ENCODE data around the gene CTNNBIP1.

Gene CTNNBIP1

DNA sequence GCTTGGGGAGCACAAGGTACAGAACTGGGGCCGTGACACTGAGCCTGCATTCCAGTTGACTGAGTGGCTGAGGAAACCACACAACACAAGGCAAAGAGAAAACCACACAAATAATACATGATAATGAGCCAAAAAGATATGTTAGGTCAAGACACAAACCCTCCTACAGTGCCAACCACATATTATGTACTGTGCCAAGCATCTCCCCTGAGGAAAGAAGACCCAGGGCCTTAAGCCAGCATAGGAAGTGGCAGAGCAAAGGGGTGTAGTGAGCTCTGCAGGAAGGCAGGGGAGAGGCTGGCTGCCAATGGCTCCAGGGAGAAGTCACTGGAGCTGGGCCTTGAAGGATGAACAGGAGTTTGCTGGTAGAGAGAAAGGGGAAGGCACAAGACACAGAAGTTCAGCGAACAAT is 28.2 kb downstream of the CTNNBIP1 start:
- TF ChIP-seq, protein P1, sequence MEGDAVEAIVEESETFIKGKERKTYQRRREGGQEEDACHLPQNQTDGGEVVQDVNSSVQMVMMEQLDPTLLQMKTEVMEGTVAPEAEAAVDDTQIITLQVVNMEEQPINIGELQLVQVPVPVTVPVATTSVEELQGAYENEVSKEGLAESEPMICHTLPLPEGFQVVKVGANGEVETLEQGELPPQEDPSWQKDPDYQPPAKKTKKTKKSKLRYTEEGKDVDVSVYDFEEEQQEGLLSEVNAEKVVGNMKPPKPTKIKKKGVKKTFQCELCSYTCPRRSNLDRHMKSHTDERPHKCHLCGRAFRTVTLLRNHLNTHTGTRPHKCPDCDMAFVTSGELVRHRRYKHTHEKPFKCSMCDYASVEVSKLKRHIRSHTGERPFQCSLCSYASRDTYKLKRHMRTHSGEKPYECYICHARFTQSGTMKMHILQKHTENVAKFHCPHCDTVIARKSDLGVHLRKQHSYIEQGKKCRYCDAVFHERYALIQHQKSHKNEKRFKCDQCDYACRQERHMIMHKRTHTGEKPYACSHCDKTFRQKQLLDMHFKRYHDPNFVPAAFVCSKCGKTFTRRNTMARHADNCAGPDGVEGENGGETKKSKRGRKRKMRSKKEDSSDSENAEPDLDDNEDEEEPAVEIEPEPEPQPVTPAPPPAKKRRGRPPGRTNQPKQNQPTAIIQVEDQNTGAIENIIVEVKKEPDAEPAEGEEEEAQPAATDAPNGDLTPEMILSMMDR (IDR thresholded peaks at IDR 0.05; ENCODE audit: control insufficient read depth, insufficient read depth, low read depth, low read length, missing control alignments): no peak
- H3K4me3 ChIP-seq (ENCODE audit: control insufficient read depth, low read depth, low read length): no peak overlapping the region
- DNase-seq (ENCODE audit: low read depth): no peak

DNA sequence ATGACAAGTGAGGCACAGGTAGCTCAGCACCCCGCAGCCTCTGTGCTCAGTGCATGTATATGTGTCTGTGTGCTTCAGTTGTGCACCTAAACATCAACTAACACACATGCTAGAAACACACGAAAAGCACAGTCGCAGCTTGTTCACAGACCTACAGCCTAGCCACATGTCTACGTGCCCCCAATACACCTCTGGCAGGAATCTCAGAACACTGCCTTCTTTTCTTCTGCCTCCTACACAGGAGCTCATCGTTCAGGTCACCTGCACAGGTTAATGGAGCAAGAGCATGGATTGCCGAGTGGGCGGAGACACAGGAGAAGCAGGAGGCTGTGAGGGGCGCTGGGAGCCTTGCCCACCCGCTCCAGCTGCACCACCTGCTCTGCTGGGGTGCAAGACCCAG is 31.7 kb downstream of the CTNNBIP1 start:
- H3K4me3 ChIP-seq (ENCODE audit: control insufficient read depth, low read depth, low read length): no peak overlapping the region
- DNase-seq (ENCODE audit: low read depth): no peak
- TF ChIP-seq, protein P1 (IDR thresholded peaks at IDR 0.05; ENCODE audit: control insufficient read depth, insufficient read depth, low read depth, low read length, missing control alignments): no peak

DNA sequence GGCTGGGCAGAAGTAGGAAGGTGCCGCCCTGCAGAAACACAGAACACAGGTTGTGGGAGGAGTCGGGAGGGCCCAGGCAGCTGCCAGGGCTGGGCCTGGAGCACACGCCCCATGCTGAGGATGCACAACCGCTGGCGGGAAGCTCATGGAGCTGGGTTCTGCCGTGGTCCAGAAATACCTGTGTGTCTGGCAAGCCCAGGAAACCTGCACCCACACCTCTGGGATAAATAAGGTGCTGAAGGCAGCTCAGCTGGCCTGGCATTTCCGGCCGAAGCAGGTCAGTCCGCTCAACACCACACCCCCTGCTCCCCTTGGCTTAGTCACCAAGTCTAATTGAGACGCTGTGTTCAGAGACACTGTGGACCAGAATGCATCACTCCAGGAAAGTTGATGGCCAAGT is 32.1 kb downstream of the CTNNBIP1 start:
- DNase-seq (ENCODE audit: low read depth): no peak
- TF ChIP-seq, protein P1 (IDR thresholded peaks at IDR 0.05; ENCODE audit: control insufficient read depth, insufficient read depth, low read depth, low read length, missing control alignments): no peak
- H3K4me3 ChIP-seq (ENCODE audit: control insufficient read depth, low read depth, low read length): no peak overlapping the region

DNA sequence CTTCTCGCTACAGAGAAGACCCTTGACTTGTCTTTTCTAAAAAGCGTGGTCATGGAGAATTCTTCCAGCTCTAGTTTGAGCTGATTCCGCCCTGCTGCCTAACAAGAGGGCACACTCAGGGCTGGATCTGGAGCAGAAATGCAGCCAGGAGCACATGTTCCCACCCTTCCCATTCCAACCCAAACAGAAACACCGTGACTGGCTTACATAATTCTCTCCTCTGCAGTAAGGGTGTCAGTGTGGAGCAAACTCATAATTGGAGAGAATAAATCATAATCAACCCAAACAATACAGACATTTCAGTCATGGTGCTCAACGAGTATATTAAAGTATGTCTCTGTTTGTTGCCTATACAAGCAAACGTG is 34.5 kb downstream of the CTNNBIP1 start:
- no peak for DNase-seq (ENCODE audit: low read depth)
- no peak overlapping the region for H3K4me3 ChIP-seq (ENCODE audit: control insufficient read depth, low read depth, low read length)
- TF ChIP-seq, protein P1 (IDR thresholded peaks at IDR 0.05; ENCODE audit: control insufficient read depth, insufficient read depth, low read depth, low read length, missing control alignments): no peak

DNA sequence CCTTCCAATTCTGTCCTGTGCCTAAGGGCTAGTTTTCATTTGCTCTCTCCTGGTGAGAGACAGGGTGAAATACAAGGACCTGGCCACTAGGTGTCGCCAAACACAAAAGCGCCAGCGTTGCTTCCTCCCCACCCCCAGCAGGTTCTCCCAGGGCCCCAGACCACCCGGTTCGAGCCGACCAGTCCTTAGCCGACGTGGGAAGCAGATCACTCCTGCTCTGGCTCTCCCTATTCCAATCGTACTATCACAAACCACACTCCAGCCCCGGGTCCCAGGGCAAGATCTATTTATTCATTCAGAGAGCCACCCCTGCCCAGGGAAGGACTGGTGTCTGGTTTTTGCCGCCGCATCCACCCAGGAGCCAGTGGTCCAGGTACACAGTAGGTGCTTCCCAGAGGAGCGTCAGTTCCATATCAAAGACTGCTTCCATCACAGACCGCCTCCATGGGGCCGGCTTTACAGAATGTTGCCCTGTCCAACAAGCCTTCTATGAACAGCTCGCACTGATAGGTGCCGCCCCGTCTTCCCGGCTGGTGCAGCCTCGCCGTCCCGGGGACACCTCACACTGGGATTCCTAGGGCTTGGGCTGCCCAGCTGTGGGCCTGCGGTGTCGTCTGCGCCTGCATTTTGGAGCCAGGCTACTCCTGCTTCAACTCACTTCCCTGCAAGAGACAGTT is 35.0 kb downstream of the CTNNBIP1 start:
- H3K4me3 ChIP-seq (ENCODE audit: control insufficient read depth, low read depth, low read length): no peak overlapping the region

DNA sequence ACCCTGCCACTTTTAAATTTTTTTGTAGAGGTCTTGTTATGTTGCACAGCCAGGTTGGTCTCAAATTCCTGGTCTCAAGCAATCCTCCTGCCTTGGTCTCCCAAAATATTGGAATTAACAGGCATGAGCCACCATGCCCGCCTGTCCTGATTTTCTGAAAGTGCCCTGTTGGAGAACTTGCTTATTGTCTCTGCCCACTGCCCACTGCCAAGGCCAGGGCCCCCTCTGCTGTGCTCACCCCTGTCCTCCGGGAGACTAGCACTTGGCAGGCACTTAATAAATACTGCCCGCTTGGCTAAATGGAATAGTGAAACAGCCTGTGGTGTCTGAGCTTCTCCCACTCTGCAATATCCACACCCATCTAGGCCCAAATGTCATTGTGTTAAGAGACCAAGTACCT is 35.7 kb downstream of the CTNNBIP1 start:
- TF ChIP-seq, protein P1 (IDR thresholded peaks at IDR 0.05; ENCODE audit: control insufficient read depth, insufficient read depth, low read depth, low read length, missing control alignments): no peak
- DNase-seq (ENCODE audit: low read depth): no peak
- H3K4me3 ChIP-seq (ENCODE audit: control insufficient read depth, low read depth, low read length): no peak overlapping the region

More for the DNA sequence above, 35.0 kb downstream of the CTNNBIP1 start:
- TF ChIP-seq, protein P1 (IDR thresholded peaks at IDR 0.05; ENCODE audit: control insufficient read depth, insufficient read depth, low read depth, low read length, missing control alignments): peak; percentile 94
- peak; percentile 16 for DNase-seq (ENCODE audit: low read depth)

Data from AG09309 (cell line).